ENCODE measurements around the gene NSD2.

DNA sequence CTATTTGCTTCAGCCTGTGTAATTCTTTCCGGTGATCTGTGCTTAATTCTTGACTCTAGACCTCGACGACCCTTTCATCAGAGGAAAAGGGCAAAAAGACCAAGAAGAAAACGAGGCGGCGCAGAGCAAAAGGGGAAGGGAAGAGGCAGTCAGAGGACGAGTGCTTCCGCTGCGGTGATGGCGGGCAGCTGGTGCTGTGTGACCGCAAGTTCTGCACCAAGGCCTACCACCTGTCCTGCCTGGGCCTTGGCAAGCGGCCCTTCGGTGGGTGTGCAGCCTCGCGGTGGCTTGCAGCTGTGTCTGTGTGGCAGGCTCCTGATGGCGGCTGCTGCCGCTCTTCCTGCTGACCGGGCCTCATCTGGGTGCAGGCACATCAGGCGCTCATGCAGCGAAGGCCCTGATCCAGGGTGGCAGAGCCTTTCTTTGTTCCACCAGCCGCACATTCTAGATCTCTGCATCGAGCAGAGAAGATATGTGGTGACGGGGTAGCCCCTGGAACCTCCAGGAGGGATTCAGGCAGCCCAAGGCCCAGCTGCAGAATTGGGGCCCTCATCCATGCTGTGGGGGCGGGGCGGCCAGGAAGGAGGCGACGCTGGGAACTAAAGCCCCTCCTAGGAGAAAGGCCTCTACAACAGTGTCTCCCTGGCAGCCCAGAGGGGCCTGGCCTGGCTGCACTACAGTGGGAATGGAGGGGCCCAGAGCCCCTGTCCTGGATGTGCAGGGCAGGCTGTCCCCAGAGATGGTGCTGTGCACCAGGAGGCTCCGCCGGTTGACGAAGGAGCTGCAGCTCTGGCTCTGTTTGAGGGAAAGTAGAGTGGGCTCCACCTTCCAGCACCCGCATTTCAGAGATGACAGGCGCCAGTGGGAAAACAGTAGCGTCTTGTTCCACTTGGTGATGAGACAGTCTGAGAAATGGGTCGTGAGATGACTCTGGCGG is 105.5 kb downstream of the NSD2 start:
- TF ChIP-seq, protein P1, sequence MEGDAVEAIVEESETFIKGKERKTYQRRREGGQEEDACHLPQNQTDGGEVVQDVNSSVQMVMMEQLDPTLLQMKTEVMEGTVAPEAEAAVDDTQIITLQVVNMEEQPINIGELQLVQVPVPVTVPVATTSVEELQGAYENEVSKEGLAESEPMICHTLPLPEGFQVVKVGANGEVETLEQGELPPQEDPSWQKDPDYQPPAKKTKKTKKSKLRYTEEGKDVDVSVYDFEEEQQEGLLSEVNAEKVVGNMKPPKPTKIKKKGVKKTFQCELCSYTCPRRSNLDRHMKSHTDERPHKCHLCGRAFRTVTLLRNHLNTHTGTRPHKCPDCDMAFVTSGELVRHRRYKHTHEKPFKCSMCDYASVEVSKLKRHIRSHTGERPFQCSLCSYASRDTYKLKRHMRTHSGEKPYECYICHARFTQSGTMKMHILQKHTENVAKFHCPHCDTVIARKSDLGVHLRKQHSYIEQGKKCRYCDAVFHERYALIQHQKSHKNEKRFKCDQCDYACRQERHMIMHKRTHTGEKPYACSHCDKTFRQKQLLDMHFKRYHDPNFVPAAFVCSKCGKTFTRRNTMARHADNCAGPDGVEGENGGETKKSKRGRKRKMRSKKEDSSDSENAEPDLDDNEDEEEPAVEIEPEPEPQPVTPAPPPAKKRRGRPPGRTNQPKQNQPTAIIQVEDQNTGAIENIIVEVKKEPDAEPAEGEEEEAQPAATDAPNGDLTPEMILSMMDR (IDR thresholded peaks at IDR 0.05; ENCODE audit: low read depth, low read length) = no peak
- no peak for TF ChIP-seq EZH2phosphoT487 (IDR thresholded peaks at IDR 0.05; ENCODE audit: low read depth)
